KMS-11 (cell line): ENCODE measurements around the gene ELMOD1.

ENCODE experiments used
- H2AFZ ChIP-seq: fragments of 200-600 bp; sonication (generic); 2 replicates; pipeline ENCODE4 v1.6.1; 2016; ENCODE audit warnings: antibody characterized with exemption, mixed run types, low read depth
- H3K27ac ChIP-seq: fragments of 200-600 bp; sonication (generic); 2 replicates; pipeline ENCODE4 v1.6.1; 2016; ENCODE audit warnings: mild to moderate bottlenecking, mixed run types
- H3K27me3 ChIP-seq: fragments of 200-600 bp; sonication (generic); 2 replicates; pipeline ENCODE4 v1.6.1; 2017; ENCODE audit warnings: mild to moderate bottlenecking, low read depth, mixed run types, moderate library complexity; ENCODE audit not compliant: insufficient read depth
- H3K36me3 ChIP-seq: fragments of 200-600 bp; sonication (generic); 2 replicates; pipeline ENCODE4 v1.6.1; 2017; ENCODE audit warnings: mild to moderate bottlenecking, mixed run types; ENCODE audit not compliant: insufficient read depth
- H3K4me1 ChIP-seq: fragments of 200-600 bp; sonication (generic); 2 replicates; pipeline ENCODE4 v1.6.1; 2016; ENCODE audit warnings: mild to moderate bottlenecking, low read depth, mixed run types; ENCODE audit not compliant: poor library complexity, severe bottlenecking
- H3K4me2 ChIP-seq: fragments of 200-600 bp; sonication (generic); 2 replicates; pipeline ENCODE4 v1.7.0; 2016; ENCODE audit warnings: mild to moderate bottlenecking, mixed run types
- H3K4me3 ChIP-seq: fragments of 200-600 bp; sonication (generic); IDR thresholded peaks from 2 replicates; pipeline ENCODE4 v1.6.1; 2017; ENCODE audit warnings: low read depth, low read length, mixed read lengths; ENCODE audit not compliant: insufficient read depth
- H3K79me2 ChIP-seq: fragments of 200-600 bp; sonication (generic); 2 replicates; pipeline ENCODE4 v1.6.1; 2016; ENCODE audit warnings: low read depth, mixed run types; ENCODE audit not compliant: insufficient read depth
- H3K9ac ChIP-seq: fragments of 200-600 bp; sonication (generic); 2 replicates; pipeline ENCODE4 v1.6.1; 2016; ENCODE audit warnings: mild to moderate bottlenecking, mixed run types
- H4K20me1 ChIP-seq: fragments of 200-600 bp; sonication (generic); 2 replicates; pipeline ENCODE4 v1.6.1; 2016; ENCODE audit warnings: mild to moderate bottlenecking, mixed run types; ENCODE audit not compliant: insufficient read depth
- TF ChIP-seq, protein P1 (sequence below): fragments of 200-600 bp; sonication (generic); conservative IDR thresholded peaks from 2 replicates; pipeline ENCODE4 v1.6.1; 2017; ENCODE audit warnings: low read depth, mild to moderate bottlenecking, antibody characterized with exemption, low read length, moderate library complexity, mixed read lengths

ELMOD1 gene

DNA sequence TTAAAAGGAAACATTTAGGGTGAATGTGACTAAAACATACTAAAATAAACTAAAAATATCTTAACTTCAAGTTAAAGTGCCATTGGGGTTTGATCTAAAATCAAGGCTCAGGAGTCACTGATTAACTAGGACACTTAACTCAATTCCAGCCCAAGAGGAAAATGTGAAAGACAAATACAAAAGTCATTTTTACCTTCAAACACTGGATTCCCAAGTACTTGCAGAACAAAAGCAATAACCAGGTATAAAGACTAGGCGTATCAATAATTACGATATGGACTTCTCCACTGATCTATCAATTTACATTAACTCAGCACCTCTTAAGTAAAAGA, 41.0 kb upstream of the ELMOD1 start:
- no peak overlapping the region for H3K9ac ChIP-seq
- no peaks in the 10 kb centered on the region for H3K36me3 ChIP-seq
- H4K20me1 ChIP-seq, result no peaks in the 10 kb centered on the region
- H3K79me2 ChIP-seq, result no peaks in the 10 kb centered on the region
- H2AFZ ChIP-seq, result no peak overlapping the region
- no peaks in the 10 kb centered on the region for H3K27me3 ChIP-seq
- H3K4me1 ChIP-seq, result no peaks in the 10 kb centered on the region
- no peak overlapping the region for H3K4me3 ChIP-seq
- no peak overlapping the region for H3K4me2 ChIP-seq
- TF ChIP-seq, protein P1, sequence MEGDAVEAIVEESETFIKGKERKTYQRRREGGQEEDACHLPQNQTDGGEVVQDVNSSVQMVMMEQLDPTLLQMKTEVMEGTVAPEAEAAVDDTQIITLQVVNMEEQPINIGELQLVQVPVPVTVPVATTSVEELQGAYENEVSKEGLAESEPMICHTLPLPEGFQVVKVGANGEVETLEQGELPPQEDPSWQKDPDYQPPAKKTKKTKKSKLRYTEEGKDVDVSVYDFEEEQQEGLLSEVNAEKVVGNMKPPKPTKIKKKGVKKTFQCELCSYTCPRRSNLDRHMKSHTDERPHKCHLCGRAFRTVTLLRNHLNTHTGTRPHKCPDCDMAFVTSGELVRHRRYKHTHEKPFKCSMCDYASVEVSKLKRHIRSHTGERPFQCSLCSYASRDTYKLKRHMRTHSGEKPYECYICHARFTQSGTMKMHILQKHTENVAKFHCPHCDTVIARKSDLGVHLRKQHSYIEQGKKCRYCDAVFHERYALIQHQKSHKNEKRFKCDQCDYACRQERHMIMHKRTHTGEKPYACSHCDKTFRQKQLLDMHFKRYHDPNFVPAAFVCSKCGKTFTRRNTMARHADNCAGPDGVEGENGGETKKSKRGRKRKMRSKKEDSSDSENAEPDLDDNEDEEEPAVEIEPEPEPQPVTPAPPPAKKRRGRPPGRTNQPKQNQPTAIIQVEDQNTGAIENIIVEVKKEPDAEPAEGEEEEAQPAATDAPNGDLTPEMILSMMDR, result no peak
- no peak overlapping the region for H3K27ac ChIP-seq

DNA sequence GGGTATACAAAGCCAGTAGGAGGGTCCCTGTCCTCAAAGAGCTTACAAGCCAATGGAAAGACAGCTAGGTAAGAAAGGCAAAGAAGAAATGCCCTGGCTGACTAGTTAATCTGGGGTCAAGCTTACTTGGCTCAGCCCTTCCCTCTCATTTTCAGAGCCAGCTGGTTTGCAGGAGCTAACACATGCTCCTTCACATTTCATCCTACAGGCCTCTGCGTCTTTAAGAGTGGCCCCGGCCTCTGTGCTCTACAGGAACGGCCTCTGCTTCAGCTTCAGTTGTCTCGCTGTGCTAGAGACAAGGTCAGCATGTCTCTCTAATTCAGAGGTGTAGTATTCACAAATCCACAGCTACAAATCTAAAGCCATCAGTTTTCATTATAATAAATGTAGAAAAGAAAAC, 40.6 kb upstream of the ELMOD1 start:
- Histone ChIP-seq H4K20me1 (no peaks in the 10 kb centered on the region), H2AFZ (no peak overlapping the region), H3K27ac (no peak overlapping the region), H3K36me3 (no peaks in the 10 kb centered on the region), H3K9ac (no peak overlapping the region), H3K79me2 (no peaks in the 10 kb centered on the region), H3K4me1 (no peaks in the 10 kb centered on the region), H3K27me3 (no peaks in the 10 kb centered on the region), H3K4me3 (no peak overlapping the region), H3K4me2 (no peak overlapping the region)
- TF ChIP-seq, protein P1, result no peak

DNA sequence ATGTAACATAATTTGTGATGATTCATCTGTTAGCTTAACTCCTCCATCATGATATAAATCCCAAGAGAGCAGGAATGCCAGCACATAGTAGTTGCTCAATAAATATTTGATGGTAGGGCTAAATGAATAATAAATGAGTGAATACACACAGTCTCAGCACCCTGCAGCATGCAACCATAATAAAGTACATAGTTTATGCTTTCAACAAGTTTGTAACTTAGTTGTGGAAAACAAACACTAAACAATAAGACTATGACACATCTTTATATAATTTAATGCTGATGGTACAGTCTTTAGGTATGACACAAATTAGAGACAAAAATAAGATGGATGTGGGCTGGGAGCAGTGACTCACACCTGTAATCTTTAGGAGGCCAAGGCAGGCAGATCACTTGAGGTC, 29.3 kb upstream of the ELMOD1 start:
- H3K36me3 ChIP-seq, result no peaks in the 10 kb centered on the region
- no peak overlapping the region for H2AFZ ChIP-seq
- TF ChIP-seq, protein P1, result no peak
- no peaks in the 10 kb centered on the region for H4K20me1 ChIP-seq
- no peak overlapping the region for H3K4me2 ChIP-seq
- H3K79me2 ChIP-seq, result no peaks in the 10 kb centered on the region; the same call in 1 of the 2 replicates
- no peak overlapping the region for H3K4me3 ChIP-seq
- no peaks in the 10 kb centered on the region for H3K27me3 ChIP-seq
- H3K9ac ChIP-seq, result no peak overlapping the region
- H3K27ac ChIP-seq, result no peak overlapping the region
- H3K4me1 ChIP-seq, result peaks cover 16% of the 10 kb centered on the region

DNA sequence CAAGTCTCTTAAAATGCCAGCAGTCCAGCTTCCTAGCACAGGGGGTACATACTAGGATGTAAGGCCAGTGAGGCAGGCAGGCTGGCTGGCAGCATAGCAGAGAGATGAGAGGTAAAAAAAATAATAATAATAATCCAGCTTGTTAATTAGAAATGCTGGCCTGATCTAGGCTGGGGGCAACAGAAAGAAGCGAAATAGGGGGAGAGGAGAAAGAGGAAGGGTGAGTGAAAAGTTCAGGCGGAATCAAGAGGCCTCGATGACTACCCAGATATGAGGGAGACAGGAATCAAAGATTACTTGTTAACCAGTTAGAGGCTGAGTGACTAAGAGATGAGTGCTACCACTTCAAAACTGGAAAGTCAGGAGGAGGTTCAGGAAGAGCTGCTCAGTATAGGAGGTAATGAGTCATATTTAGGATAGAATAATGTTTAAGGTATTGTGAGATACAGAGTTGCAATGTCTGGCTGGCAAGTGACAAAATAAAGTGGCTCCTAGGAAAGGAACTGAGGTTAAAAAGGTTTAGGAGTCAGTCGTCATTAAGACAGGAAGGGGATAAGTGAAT, 28.2 kb upstream of the ELMOD1 start:
- Histone ChIP-seq H3K4me1 (peaks cover 16% of the 10 kb centered on the region), H4K20me1 (no peaks in the 10 kb centered on the region), H2AFZ (no peak overlapping the region), H3K79me2 (no peaks in the 10 kb centered on the region; the same call in 1 of the 2 replicates), H3K36me3 (no peaks in the 10 kb centered on the region), H3K9ac (no peak overlapping the region), H3K4me3 (no peak overlapping the region), H3K27me3 (no peaks in the 10 kb centered on the region), H3K4me2 (no peak overlapping the region), H3K27ac (no peak overlapping the region)
- TF ChIP-seq, protein P1, result no peak
